Loucy (cell line): ENCODE data around the gene ZNF385D.

ENCODE experiments used
- H2AFZ ChIP-seq: fragments of 200-600 bp; sonication (generic); 2 replicates; pipeline ENCODE4 v1.6.0; 2016; ENCODE audit warnings: antibody characterized with exemption, mild to moderate bottlenecking, low read length, moderate library complexity
- H3F3A ChIP-seq: fragments of 200-600 bp; 2 replicates; pipeline ENCODE4 v1.6.0; 2016; ENCODE audit warnings: antibody characterized with exemption, low read depth, mild to moderate bottlenecking
- H3K27me3 ChIP-seq: fragments of 200-600 bp; sonication (generic); 2 replicates; pipeline ENCODE4 v1.6.1; 2014; ENCODE audit warnings: low read length, mild to moderate bottlenecking; ENCODE audit not compliant: insufficient read depth, poor library complexity, severe bottlenecking
- H3K36me3 ChIP-seq: fragments of 200-600 bp; sonication (generic); 2 replicates; pipeline ENCODE4 v1.6.1; 2016; ENCODE audit warnings: low read length; ENCODE audit not compliant: insufficient read depth
- H3K4me1 ChIP-seq: fragments of 200-600 bp; sonication (generic); 2 replicates; pipeline ENCODE4 v1.5.1; 2014; ENCODE audit warnings: low read length, mild to moderate bottlenecking; ENCODE audit not compliant: insufficient read depth, poor library complexity, severe bottlenecking
- H3K4me2 ChIP-seq: fragments of 200-600 bp; sonication (generic); 2 replicates; pipeline ENCODE4 v1.6.0; 2014; ENCODE audit warnings: antibody characterized with exemption, low read length, low read depth, mild to moderate bottlenecking; ENCODE audit not compliant: poor library complexity, severe bottlenecking
- H3K4me3 ChIP-seq: fragments of 200-600 bp; sonication (generic); 2 replicates; pipeline ENCODE4 v1.5.1; 2014; ENCODE audit warnings: low read length, mild to moderate bottlenecking, mixed read lengths; ENCODE audit not compliant: poor library complexity, severe bottlenecking
- H3K79me2 ChIP-seq: fragments of 200-600 bp; sonication (generic); 2 replicates; pipeline ENCODE4 v1.6.1; 2014; ENCODE audit warnings: low read length; ENCODE audit not compliant: insufficient read depth
- H3K9ac ChIP-seq: fragments of 200-600 bp; sonication (generic); 2 replicates; pipeline ENCODE4 v1.6.0; 2014; ENCODE audit warnings: mild to moderate bottlenecking, low read depth, low read length, moderate library complexity; ENCODE audit not compliant: poor library complexity, severe bottlenecking
- H3K9me2 ChIP-seq: fragments of 200-600 bp; sonication (generic); replicated peaks from 2 replicates; pipeline ENCODE4 v1.6.1; 2016; ENCODE audit warnings: low read depth, low read length, mixed read lengths
- H3K9me3 ChIP-seq: fragments of 200-600 bp; sonication (generic); 2 replicates; pipeline ENCODE4 v1.6.1; 2014; ENCODE audit warnings: mild to moderate bottlenecking, antibody characterized with exemption, low read length, low read depth; ENCODE audit not compliant: insufficient read depth
- H4K20me1 ChIP-seq: fragments of 200-600 bp; sonication (generic); 2 replicates; pipeline ENCODE4 v1.6.0; 2014; ENCODE audit warnings: antibody characterized with exemption, low read length, mild to moderate bottlenecking; ENCODE audit not compliant: insufficient read depth, poor library complexity, severe bottlenecking
- CTCF ChIP-seq: fragments of 200-600 bp; sonication (generic); conservative IDR thresholded peaks from 2 replicates; pipeline ENCODE4 v1.5.1; 2014; ENCODE audit warnings: mild to moderate bottlenecking, antibody characterized with exemption, low read length
- EZH2phosphoT487 ChIP-seq: fragments of 200-600 bp; IDR thresholded peaks from 2 replicates; pipeline ENCODE4 v1.6.1; 2018; ENCODE audit warnings: antibody characterized with exemption, mild to moderate bottlenecking, moderate library complexity, borderline replicate concordance

Gene ZNF385D

GRCh38 chr3:21747966-21748555 lies 2.9 kb downstream of the ZNF385D start:
- Histone ChIP-seq H3K79me2 (no peaks in the 10 kb centered on the region), H3K27me3 (no peaks in the 10 kb centered on the region), H3F3A (no peaks in the 10 kb centered on the region), H3K4me1 (no peaks in the 10 kb centered on the region), H4K20me1 (no peaks in the 10 kb centered on the region), H3K36me3 (no peaks in the 10 kb centered on the region), H2AFZ (no peak overlapping the region), H3K9me2 (no peaks in the 10 kb centered on the region), H3K4me2 (no peak overlapping the region), H3K4me3 (no peak overlapping the region), H3K9ac (no peak overlapping the region), H3K9me3 (no peaks in the 10 kb centered on the region)
- TF ChIP-seq EZH2phosphoT487 = no peak
- TF ChIP-seq CTCF = no peak

- Histone ChIP-seq H4K20me1 (no peaks in the 10 kb centered on the region), H3K4me2 (no peak overlapping the region), H3F3A (no peaks in the 10 kb centered on the region), H3K9me2 (no peaks in the 10 kb centered on the region), H3K9me3 (no peaks in the 10 kb centered on the region), H3K36me3 (no peaks in the 10 kb centered on the region), H3K4me3 (no peak overlapping the region), H3K4me1 (no peaks in the 10 kb centered on the region), H3K79me2 (no peaks in the 10 kb centered on the region), H3K9ac (no peak overlapping the region), H2AFZ (no peak overlapping the region), H3K27me3 (no peaks in the 10 kb centered on the region)
- TF ChIP-seq EZH2phosphoT487 (no peak), CTCF (no peak)
Measured at GRCh38 chr3:21747376-21747775, 3.6 kb downstream of the ZNF385D start.

- TF ChIP-seq CTCF (no peak), EZH2phosphoT487 (no peak)
- H3K9me3 ChIP-seq = no peaks in the 10 kb centered on the region
- no peaks in the 10 kb centered on the region for H3K27me3 ChIP-seq
- no peaks in the 10 kb centered on the region for H3K4me1 ChIP-seq
- no peak overlapping the region for H3K4me3 ChIP-seq
- no peak overlapping the region for H2AFZ ChIP-seq
- no peak overlapping the region for H3K9ac ChIP-seq
- no peaks in the 10 kb centered on the region for H3K36me3 ChIP-seq
- no peak overlapping the region for H3K4me2 ChIP-seq
- H3F3A ChIP-seq = no peaks in the 10 kb centered on the region
- no peaks in the 10 kb centered on the region for H3K79me2 ChIP-seq
- H4K20me1 ChIP-seq = no peaks in the 10 kb centered on the region
- H3K9me2 ChIP-seq = no peaks in the 10 kb centered on the region
Measured at GRCh38 chr3:21745966-21746365, 5.0 kb downstream of the ZNF385D start.
